ENCODE data around the gene TTBK2. TPM values are rescaled to one million over a fixed set of nuclear protein-coding genes. Genes with fewer than 3 reads are reported as not detected.
"Not testable (repeated sequence)": the region's sequence is repeated elsewhere in the genome, so short reads cannot be mapped to it uniquely, and the experiment has no call there.

The TTBK2 gene
- polyA plus RNA-seq, 1 of the 3 experiments (the other 2 are of a cell fraction): 4.5 TPM

DNA sequence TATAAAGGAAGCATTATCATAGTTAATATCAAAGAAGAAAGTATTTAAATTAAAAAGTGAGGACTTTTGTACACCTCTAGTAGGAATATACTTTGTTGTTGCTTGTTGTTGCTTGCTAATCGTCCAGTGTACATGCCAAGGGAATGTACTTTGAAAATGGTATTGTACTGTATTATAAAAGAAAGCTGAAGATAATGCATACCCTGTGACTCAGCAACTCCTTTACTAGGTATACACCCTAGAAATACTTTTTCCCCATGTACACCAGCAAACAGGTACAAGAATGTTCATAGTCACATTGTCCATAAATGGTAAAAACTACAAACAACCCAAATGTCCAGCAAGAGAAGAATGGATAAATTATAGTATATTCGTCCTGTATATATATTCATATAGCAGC lies 12.0 kb downstream of the TTBK2 start (continued):
- TF ChIP-seq MAX (IDR thresholded peaks at IDR 0.05; ENCODE audit: low read depth): no peak

DNA sequence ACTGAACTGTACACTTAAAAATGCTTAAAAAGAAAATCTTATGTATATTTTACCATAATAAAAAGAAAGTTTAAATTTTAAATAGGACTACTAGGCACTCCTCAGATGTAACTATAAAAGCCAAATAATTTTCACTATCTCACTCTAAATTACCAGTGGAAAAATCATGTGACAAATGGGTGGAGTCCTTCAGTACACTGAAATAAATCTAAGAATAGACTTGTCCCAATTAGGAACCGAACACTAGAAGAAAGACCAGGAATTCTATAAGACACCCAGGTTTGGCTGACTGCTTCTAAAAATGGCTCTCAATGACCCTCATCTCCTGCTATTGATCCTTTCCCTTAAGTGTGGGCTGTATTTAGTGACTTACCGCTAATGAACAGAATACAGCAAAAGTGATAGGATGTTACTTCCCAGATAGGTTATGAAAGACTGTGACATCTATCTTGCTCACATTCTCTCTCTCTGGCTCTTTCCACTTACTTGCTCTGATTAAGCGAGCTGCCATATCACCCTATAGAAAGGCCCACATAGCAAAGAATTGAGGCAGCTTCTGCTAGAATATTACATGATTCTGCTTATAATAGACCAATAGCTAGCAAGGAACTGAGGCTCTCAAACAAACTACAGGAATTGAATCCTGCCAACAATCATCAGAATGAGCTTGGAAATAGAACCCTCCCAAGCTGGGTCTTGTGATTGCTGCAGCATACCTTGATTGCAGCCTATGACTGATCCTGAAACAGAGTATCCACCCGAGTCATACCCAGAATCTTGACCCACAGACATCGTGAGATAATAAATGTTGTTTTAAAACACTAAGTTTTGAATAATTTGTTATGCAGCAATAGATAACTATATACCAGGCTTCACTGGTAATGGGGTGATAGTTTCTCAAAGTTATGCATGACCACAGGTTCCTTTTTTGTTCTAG lies 16.9 kb downstream of the TTBK2 start:
- DNase-seq: no peak

GRCh38 chr15:42893911-42894310 lies 26.7 kb downstream of the TTBK2 start:
- H2AFZ ChIP-seq (ENCODE audit: low read depth); H4K20me1 ChIP-seq (ENCODE audit: insufficient read depth); H3K4me2 ChIP-seq; H3K27ac ChIP-seq (ENCODE audit: low read depth in 2 of 2, low read length in 1 of 2); POLR2A ChIA-PET; H3F3A ChIP-seq (replicated peaks; ENCODE audit: insufficient read depth); DNase-seq; H3K27me3 ChIP-seq (ENCODE audit: insufficient read depth); H3K9me3 ChIP-seq; H3K4me3 ChIP-seq (ENCODE audit: low read depth in 2 of 2, low read length in 1 of 2); H3K9me2 ChIP-seq; H3K4me1 ChIP-seq (ENCODE audit: control insufficient read depth in 1 of 2, insufficient read depth in 2 of 2, low read depth in 1 of 2, low read length in 1 of 2); H3K36me3 ChIP-seq (replicated peaks in 1 of 2; ENCODE audit: control insufficient read depth in 1 of 2, insufficient read depth in 2 of 2, low read length in 1 of 2); H3K9ac ChIP-seq: not testable (repeated sequence)
- CTCF ChIA-PET: interaction anchor here (0.6 kb wide), 1 partner anchor 73 kb away, joined by 3 read pairs; no protein-coding TSS in a partner anchor
- 100% methylated on average over 1 of the region's 1 CpG for WGBS (ENCODE audit: low lambda C conversion rate)
- H3K79me2 ChIP-seq (ENCODE audit: insufficient read depth): peaks cover 53% of the 10 kb centered on the region; the same call in 1 of the 2 replicates

More for the DNA sequence above, 16.9 kb downstream of the TTBK2 start:
- Histone ChIP-seq H3K27me3 (ENCODE audit: insufficient read depth) (no peaks in the 10 kb centered on the region), H3K27ac (ENCODE audit: low read depth in 2 of 2, low read length in 1 of 2) (no peak overlapping the region), H3K9me2 (no peaks in the 10 kb centered on the region), H2AFZ (ENCODE audit: low read depth) (no peak overlapping the region), H3F3A (replicated peaks; ENCODE audit: insufficient read depth) (no peaks in the 10 kb centered on the region), H3K4me1 (ENCODE audit: control insufficient read depth in 1 of 2, insufficient read depth in 2 of 2, low read depth in 1 of 2, low read length in 1 of 2) (no peaks in the 10 kb centered on the region), H3K9me3 (no peaks in the 10 kb centered on the region), H3K79me2 (ENCODE audit: insufficient read depth) (peaks cover 57% of the 10 kb centered on the region), H4K20me1 (ENCODE audit: insufficient read depth) (no peaks in the 10 kb centered on the region), H3K4me3 (ENCODE audit: low read depth in 2 of 2, low read length in 1 of 2) (no peak overlapping the region), H3K9ac (no peak overlapping the region), H3K36me3 (replicated peaks in 1 of 2; ENCODE audit: control insufficient read depth in 1 of 2, insufficient read depth in 2 of 2, low read length in 1 of 2) (no peaks in the 10 kb centered on the region), H3K4me2 (no peak overlapping the region)
- POLR2A ChIA-PET: no interaction called here
- TF ChIP-seq IRF3 (IDR thresholded peaks at IDR 0.05; ENCODE audit: low read depth, low read length) (no peak), TAF1 (IDR thresholded peaks at IDR 0.05; ENCODE audit: borderline replicate concordance, low read depth, low read length) (no peak), RCOR1 (IDR thresholded peaks at IDR 0.05; ENCODE audit: low read length) (no peak), JUND (IDR thresholded peaks at IDR 0.05) (no peak), MEF2A (IDR thresholded peaks at IDR 0.05; ENCODE audit: borderline replicate concordance, low read depth) (no peak), GATA2 (CRISPR knock-in tag; IDR thresholded peaks at IDR 0.05) (no peak), SIN3A (IDR thresholded peaks at IDR 0.05; ENCODE audit: borderline replicate concordance, low read depth, low read length) (no peak)
- TF ChIP-seq, protein P1, sequence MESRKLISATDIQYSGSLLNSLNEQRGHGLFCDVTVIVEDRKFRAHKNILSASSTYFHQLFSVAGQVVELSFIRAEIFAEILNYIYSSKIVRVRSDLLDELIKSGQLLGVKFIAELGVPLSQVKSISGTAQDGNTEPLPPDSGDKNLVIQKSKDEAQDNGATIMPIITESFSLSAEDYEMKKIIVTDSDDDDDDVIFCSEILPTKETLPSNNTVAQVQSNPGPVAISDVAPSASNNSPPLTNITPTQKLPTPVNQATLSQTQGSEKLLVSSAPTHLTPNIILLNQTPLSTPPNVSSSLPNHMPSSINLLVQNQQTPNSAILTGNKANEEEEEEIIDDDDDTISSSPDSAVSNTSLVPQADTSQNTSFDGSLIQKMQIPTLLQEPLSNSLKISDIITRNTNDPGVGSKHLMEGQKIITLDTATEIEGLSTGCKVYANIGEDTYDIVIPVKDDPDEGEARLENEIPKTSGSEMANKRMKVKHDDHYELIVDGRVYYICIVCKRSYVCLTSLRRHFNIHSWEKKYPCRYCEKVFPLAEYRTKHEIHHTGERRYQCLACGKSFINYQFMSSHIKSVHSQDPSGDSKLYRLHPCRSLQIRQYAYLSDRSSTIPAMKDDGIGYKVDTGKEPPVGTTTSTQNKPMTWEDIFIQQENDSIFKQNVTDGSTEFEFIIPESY (IDR thresholded peaks at IDR 0.05; ENCODE audit: borderline replicate concordance, low read depth): no peak
- WGBS (ENCODE audit: low lambda C conversion rate): 99% methylated on average over 5 of the region's 5 CpGs
- CTCF ChIA-PET: interaction anchor here (1.6 to 2.4 kb wide), 2 partner anchors 23 to 25 kb away, joined by 3 to 6 read pairs; no protein-coding TSS in a partner anchor

Measured in SK-N-SH (cell line).